HUES64 (cell line): ENCODE data around the gene LTBP1. TPM values are rescaled to one million over a fixed set of nuclear protein-coding genes. Genes with fewer than 3 reads are reported as not detected.

Experiments used
- H3K27ac ChIP-seq: 2 replicates; pipeline ENCODE4 v1.7.0; 2013; ENCODE audit warnings: low read depth, low read length, inconsistent platforms
- H3K27me3 ChIP-seq: 2 replicates; pipeline ENCODE4 v1.6.1; 2013; ENCODE audit warnings: mild to moderate bottlenecking, low read length; ENCODE audit not compliant: insufficient read depth
- H3K36me3 ChIP-seq: 2 replicates; pipeline ENCODE4 v1.6.1; 2013; ENCODE audit warnings: mild to moderate bottlenecking, low read length; ENCODE audit not compliant: insufficient read depth
- H3K4me1 ChIP-seq: 2 replicates; pipeline ENCODE4 v1.6.1; 2013; ENCODE audit warnings: mild to moderate bottlenecking, low read length, moderate library complexity; ENCODE audit not compliant: insufficient read depth
- H3K4me3 ChIP-seq: 2 replicates; pipeline ENCODE4 v1.5.1; 2013; ENCODE audit warnings: mild to moderate bottlenecking, low read length, moderate library complexity
- H3K9ac ChIP-seq: 2 replicates; pipeline ENCODE4 v1.6.1; 2013; ENCODE audit warnings: mild to moderate bottlenecking, low read depth, low read length
- H3K9me3 ChIP-seq: 2 replicates; pipeline ENCODE4 v1.6.1; 2013; ENCODE audit warnings: low read depth, low read length; ENCODE audit not compliant: insufficient read depth
- WGBS: fragments of 150-250, 120-280 bp; methylation state at CpG from one replicate; pipeline ENCODE4 v1.1.7; 2013; ENCODE audit warnings: missing lambda C conversion rate; 5-methylcytosine and 5-hydroxymethylcytosine counted together
- polyA plus RNA-seq, 2 experiments: library from polyadenylated mRNA; stranded (reverse); fragments of 50-300 nt; gene quantifications; one replicate each; pipeline ENCODE4 v1.2.3, GENCODE V29; 2013

LTBP1 gene, protein sequence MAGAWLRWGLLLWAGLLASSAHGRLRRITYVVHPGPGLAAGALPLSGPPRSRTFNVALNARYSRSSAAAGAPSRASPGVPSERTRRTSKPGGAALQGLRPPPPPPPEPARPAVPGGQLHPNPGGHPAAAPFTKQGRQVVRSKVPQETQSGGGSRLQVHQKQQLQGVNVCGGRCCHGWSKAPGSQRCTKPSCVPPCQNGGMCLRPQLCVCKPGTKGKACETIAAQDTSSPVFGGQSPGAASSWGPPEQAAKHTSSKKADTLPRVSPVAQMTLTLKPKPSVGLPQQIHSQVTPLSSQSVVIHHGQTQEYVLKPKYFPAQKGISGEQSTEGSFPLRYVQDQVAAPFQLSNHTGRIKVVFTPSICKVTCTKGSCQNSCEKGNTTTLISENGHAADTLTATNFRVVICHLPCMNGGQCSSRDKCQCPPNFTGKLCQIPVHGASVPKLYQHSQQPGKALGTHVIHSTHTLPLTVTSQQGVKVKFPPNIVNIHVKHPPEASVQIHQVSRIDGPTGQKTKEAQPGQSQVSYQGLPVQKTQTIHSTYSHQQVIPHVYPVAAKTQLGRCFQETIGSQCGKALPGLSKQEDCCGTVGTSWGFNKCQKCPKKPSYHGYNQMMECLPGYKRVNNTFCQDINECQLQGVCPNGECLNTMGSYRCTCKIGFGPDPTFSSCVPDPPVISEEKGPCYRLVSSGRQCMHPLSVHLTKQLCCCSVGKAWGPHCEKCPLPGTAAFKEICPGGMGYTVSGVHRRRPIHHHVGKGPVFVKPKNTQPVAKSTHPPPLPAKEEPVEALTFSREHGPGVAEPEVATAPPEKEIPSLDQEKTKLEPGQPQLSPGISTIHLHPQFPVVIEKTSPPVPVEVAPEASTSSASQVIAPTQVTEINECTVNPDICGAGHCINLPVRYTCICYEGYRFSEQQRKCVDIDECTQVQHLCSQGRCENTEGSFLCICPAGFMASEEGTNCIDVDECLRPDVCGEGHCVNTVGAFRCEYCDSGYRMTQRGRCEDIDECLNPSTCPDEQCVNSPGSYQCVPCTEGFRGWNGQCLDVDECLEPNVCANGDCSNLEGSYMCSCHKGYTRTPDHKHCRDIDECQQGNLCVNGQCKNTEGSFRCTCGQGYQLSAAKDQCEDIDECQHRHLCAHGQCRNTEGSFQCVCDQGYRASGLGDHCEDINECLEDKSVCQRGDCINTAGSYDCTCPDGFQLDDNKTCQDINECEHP (N-terminal part only)
- polyA plus RNA-seq (2013, experiment 1 of 2), result 12.1 TPM
- polyA plus RNA-seq (2013, experiment 2 of 2), result 13.9 TPM

DNA sequence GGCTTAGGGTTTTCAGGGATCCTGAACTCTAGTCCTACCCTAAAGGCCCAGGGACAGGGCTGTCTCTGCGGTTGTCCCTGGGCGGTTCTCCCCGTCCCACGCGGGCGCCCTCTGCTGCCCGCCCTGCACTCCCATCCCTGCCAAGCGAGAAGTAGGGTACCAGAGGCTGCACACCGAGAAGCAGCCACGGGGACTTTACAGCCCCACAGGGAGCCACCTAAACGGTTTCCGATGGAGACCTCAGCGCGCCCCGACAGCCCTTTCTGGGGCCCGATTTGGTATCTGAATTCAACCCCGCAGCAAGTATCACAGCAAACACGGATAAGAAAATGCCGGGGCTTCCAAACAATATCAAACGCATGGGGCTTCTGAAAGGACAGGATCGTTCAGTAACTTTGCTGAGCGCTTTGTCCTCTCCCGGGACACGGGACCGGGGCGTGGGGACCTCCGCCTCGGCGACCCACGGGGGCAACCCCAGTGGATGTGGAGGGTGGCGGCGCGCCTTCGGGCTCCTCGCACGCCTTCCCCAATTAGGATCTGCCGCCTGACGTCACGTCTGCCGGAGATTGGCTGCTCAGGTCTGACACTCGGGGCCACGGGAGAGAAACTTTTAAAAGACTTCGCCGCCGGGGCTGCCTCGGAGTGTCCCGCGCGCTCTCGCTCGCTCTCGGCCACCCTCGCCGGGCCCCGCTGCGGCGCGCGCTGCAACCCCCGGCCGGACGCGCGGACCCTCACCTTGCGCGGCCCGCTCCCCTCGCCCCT lies at the start of gene LTBP1:
Gene LTBP1 (plus strand): TSS at position 640 of the 762 bp plus-strand sequence. CDS start 372 bp downstream, outside the sequence.
- WGBS, result under 1% methylated on average over 68 of the region's 68 CpGs
- Histone ChIP-seq H3K9me3 (no peaks in the 10 kb centered on the region), H3K9ac (peak within 1 kb of the TSS; percentile 69), H3K4me3 (peak within 1 kb of the TSS; percentile 78), H3K27me3 (peaks cover 4% of the 10 kb centered on the region; the same call in 1 of the 2 replicates), H3K4me1 (peaks cover 14% of the 10 kb centered on the region), H3K27ac (peak within 1 kb of the TSS; percentile 75), H3K36me3 (no peaks in the 10 kb centered on the region)

GRCh38 chr2:32900246-32900973 lies 46.3 kb upstream of the LTBP1 start:
- H3K27me3 ChIP-seq, result no peaks in the 10 kb centered on the region
- no peak overlapping the region for H3K4me3 ChIP-seq
- no peaks in the 10 kb centered on the region for H3K36me3 ChIP-seq
- 86% methylated on average over 7 of the region's 12 CpGs for WGBS
- H3K27ac ChIP-seq, result no peak overlapping the region
- H3K9ac ChIP-seq, result no peak overlapping the region
- H3K9me3 ChIP-seq, result 0 out of 2 replicates have a peak, but pooled peaks cover 2% of the 10 kb centered on the region
- no peaks in the 10 kb centered on the region for H3K4me1 ChIP-seq

DNA sequence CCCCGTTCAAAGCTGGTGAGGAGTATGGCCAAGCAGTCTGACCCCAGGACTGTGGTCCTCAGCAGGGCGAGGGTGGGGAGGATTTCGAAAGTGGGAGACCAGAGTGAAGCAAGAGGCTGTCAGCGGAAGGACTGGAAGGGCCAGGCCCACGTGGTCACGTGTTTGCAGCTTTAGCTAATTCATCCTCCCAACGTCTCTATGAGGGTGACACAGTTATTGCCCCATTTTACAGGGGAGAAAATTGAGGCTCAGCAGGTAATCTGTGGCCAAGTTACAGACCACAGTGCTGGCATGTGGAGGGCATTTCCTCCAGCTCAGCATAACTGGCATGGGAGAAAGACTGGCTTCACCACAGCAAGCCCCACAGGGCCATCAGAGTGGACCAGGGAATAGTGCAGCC lies 45.4 kb upstream of the LTBP1 start:
- Histone ChIP-seq H3K4me1 (no peaks in the 10 kb centered on the region), H3K9me3 (0 out of 2 replicates have a peak, but pooled peaks cover 2% of the 10 kb centered on the region), H3K27me3 (no peaks in the 10 kb centered on the region), H3K36me3 (no peaks in the 10 kb centered on the region), H3K27ac (no peak overlapping the region), H3K4me3 (no peak overlapping the region), H3K9ac (no peak overlapping the region)
- 92% methylated on average over 7 of the region's 7 CpGs for whole genome bisulfite sequencing

DNA sequence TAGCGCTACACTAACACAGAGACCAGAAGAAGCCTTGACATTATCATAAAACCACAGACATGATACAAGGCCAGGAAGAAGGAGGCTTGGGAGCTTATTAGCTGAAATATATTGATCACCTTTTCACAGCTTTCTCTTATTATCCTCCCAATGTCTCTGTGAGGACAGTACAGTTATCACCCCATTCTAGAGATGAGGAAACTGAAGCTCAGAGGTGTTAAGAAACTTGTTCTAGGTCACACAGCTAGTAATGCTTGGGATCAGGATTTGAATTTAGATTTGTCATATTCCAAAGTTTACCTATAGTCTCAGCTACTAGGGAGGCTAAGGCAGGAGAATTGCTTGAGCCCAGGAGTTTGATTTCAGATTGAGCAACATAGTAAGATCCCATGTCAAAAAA lies 44.6 kb upstream of the LTBP1 start:
- Histone ChIP-seq H3K4me3 (no peak overlapping the region), H3K36me3 (no peaks in the 10 kb centered on the region), H3K9ac (no peak overlapping the region), H3K4me1 (no peaks in the 10 kb centered on the region), H3K9me3 (0 out of 2 replicates have a peak, but pooled peaks cover 2% of the 10 kb centered on the region), H3K27ac (no peak overlapping the region), H3K27me3 (no peaks in the 10 kb centered on the region)
- 100% methylated on average over 1 of the region's 1 CpG for whole genome bisulfite sequencing

DNA sequence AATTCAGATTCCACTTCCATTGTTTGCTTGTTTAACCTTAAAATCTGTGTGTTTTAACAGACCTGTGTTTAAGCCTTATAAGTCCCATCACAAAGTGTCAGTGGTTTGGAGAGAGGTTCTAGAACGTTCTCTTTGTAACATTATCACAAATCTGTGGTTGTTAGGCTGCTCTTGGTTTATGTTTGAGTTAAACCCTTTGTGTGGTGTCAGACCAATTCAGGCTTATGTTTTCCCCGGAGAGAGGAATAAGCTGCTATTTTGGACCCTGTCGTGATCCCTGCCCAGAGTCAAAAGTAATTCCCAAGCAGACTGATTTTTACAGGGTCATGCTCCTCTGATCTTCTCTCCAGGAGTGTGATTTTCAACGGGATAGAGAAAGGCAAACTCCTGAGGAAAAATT lies 43.8 kb upstream of the LTBP1 start:
- Histone ChIP-seq H3K27me3 (no peaks in the 10 kb centered on the region), H3K4me3 (no peak overlapping the region), H3K27ac (no peak overlapping the region), H3K9me3 (no peaks in the 10 kb centered on the region), H3K4me1 (no peaks in the 10 kb centered on the region), H3K36me3 (no peaks in the 10 kb centered on the region), H3K9ac (no peak overlapping the region)
- WGBS, result 51% methylated on average over 3 of the region's 4 CpGs

GRCh38 chr2:32904074-32904473 lies 42.7 kb upstream of the LTBP1 start:
- Histone ChIP-seq H3K4me3 (no peak overlapping the region), H3K4me1 (no peaks in the 10 kb centered on the region), H3K9ac (no peak overlapping the region), H3K9me3 (no peaks in the 10 kb centered on the region), H3K27me3 (no peaks in the 10 kb centered on the region), H3K36me3 (no peaks in the 10 kb centered on the region), H3K27ac (no peak overlapping the region)
- WGBS, result 96% methylated on average over 2 of the region's 3 CpGs

DNA sequence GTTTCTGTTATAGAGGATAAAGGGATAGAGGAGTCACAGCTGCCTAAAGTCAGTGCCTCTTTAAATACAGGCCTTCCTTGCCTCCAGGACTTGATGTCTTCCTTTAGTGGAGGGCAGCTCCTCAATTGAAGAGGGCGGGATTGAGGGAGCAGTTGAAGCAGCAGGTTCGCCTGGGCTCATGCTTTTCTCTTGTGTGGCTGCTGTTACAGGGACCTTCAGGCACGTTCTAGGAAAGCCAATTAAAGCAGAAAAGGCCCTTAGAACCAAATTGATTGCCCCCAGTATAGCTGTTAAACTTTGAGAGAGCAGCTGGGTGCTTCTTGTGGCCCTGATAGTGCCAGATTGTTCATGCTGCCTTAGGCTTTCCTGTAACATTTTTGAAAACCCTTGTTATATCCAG lies 42.0 kb upstream of the LTBP1 start:
- 59% methylated on average over 3 of the region's 3 CpGs for WGBS
- Histone ChIP-seq H3K27me3 (no peaks in the 10 kb centered on the region), H3K9ac (no peak overlapping the region), H3K4me1 (no peaks in the 10 kb centered on the region), H3K27ac (no peak overlapping the region), H3K9me3 (no peaks in the 10 kb centered on the region), H3K4me3 (no peak overlapping the region), H3K36me3 (no peaks in the 10 kb centered on the region)

- H3K4me1 ChIP-seq, result no peaks in the 10 kb centered on the region
Measured at GRCh38 chr2:32905270-32905669, 41.5 kb upstream of the LTBP1 start.

DNA sequence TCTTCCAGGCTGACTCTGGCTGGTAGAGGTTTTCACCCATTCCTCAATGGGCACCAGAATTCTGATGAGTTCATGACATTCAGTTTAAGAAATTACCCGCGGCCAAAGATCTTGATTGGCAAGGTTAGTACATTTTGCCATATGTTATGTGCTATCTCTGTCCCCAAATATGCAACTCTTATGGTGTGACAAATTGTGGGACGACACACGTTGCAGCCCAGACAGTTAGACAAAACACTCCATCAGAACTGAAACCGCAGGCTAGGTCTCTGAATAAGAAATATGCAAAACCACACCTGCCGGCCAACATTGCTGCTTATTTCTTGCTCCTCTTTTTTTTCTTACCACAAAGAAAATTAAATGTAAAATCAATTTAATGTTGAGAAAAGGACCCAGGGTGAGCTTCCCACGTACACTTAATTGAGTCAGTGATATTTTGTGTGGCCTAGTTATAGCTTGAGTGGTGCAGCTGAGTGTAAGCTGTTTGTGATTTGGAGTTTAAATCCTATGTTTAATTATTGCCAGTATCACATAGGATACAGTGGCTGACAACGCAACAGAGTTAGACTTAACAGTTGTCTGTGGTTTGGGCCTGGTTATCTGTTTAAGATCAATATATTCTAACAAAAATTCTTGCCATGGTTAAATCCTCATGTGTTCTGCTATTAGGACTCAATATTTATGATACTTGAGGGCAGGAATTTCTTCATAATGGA lies 35.7 kb upstream of the LTBP1 start:
- H3K36me3 ChIP-seq, result no peaks in the 10 kb centered on the region
- no peaks in the 10 kb centered on the region for H3K27me3 ChIP-seq
- H3K4me1 ChIP-seq, result no peaks in the 10 kb centered on the region
- no peak overlapping the region for H3K9ac ChIP-seq
- H3K9me3 ChIP-seq, result no peaks in the 10 kb centered on the region
- H3K27ac ChIP-seq, result no peak overlapping the region
- WGBS, result 90% methylated on average over 7 of the region's 8 CpGs
- H3K4me3 ChIP-seq, result no peak overlapping the region

More at GRCh38 chr2:32905270-32905669, 41.5 kb upstream of the LTBP1 start:
- WGBS, result 90% methylated on average over 3 of the region's 3 CpGs
- Histone ChIP-seq H3K9me3 (no peaks in the 10 kb centered on the region), H3K27ac (no peak overlapping the region), H3K4me3 (no peak overlapping the region), H3K27me3 (no peaks in the 10 kb centered on the region), H3K36me3 (no peaks in the 10 kb centered on the region), H3K9ac (no peak overlapping the region)
